Sigmoid colon (tissue), 7 donors: ENCODE results near the gene GJC1. TPM values are rescaled to one million over a fixed set of nuclear protein-coding genes. Genes with fewer than 3 reads are reported as not detected.
A peak's percentile ranks its signal among the peaks of the same experiment; 100 is the strongest.
"Not testable (repeated sequence)": the region's sequence is repeated elsewhere in the genome, so short reads cannot be mapped to it uniquely, and the experiment has no call there.

Experiments
- DNase-seq: peaks from one replicate; pipeline ENCODE4 v3.0.0-alpha.2; 2019
- H3K27ac ChIP-seq, 4 donors: fragments of 200-600 bp; sonication (generic); one replicate each; pipeline ENCODE4 v1.5.1; 2016 to 2019; ENCODE audit warnings: mild to moderate bottlenecking in 1 of 4
- H3K27me3 ChIP-seq, 3 donors: fragments of 200-600 bp; sonication (generic); one replicate each; pipeline ENCODE4 v1.5.1; 2019; ENCODE audit warnings: mild to moderate bottlenecking in 1 of 3
- H3K36me3 ChIP-seq, 4 donors: fragments of 200-600 bp; sonication (generic); one replicate each; pipeline ENCODE4 v1.5.1; 2016 to 2019
- H3K4me1 ChIP-seq, 4 donors: fragments of 200-600 bp; sonication (generic); one replicate each; pipeline ENCODE4 v1.5.1; 2017 to 2019
- H3K4me3 ChIP-seq, 4 donors: fragments of 200-600 bp; sonication (generic); one replicate each; pipeline ENCODE4 v1.5.1; 2017 to 2019; ENCODE audit warnings: mild to moderate bottlenecking in 2 of 4, moderate library complexity in 1 of 4
- H3K9me3 ChIP-seq, 4 donors: fragments of 200-600 bp in 3 of 4; sonication (generic) in 3 of 4; one replicate each; pipeline versions ENCODE4 v1.5.1 to v1.6.1; 2013 to 2019
- CTCF ChIP-seq, 4 experiments: fragments of 450-650 bp in 3 of 4; fragments of 200-600 bp in 1 of 4; IDR thresholded peaks; one replicate each; pipeline ENCODE4 v1.5.1; 2016 to 2019; ENCODE audit warnings: antibody characterized with exemption in 4 of 4, mild to moderate bottlenecking in 3 of 4, moderate library complexity in 2 of 4
- EP300 ChIP-seq, 4 donors: sonication (generic); formaldehyde crosslinking; IDR thresholded peaks; one replicate each; pipeline ENCODE4 v1.6.1; 2017; ENCODE audit warnings: antibody characterized with exemption in 4 of 4
- POLR2A ChIP-seq, 2 donors: fragments of 450-650 bp; IDR thresholded peaks; one replicate each; pipeline ENCODE4 v1.6.1; 2016; ENCODE audit warnings: antibody characterized with exemption in 2 of 2, mild to moderate bottlenecking in 2 of 2, moderate library complexity in 2 of 2
- POLR2AphosphoS5 ChIP-seq, 4 donors: sonication (generic); formaldehyde crosslinking; IDR thresholded peaks; one replicate each; pipeline ENCODE4 v1.6.1; 2017; ENCODE audit warnings: antibody characterized with exemption in 4 of 4
- WGBS, 2 donors: extraction: QIAGEN DNeasy Blood & Tissue Kit; methylation state at CpG; one replicate each; pipeline ENCODE4 v1.1.7; 2013; 5-methylcytosine and 5-hydroxymethylcytosine counted together
- intact Hi-C: fragments of 100-400 bp; cut with DNase I; formaldehyde crosslinking; loops from one replicate; pipeline ENCODE4 v1.15.1; 2023
- polyA plus RNA-seq, 3 donors: library from polyadenylated mRNA; stranded (reverse); fragments of 200-250 nt; gene quantifications; one replicate each; pipeline ENCODE4 v1.2.3, GENCODE V29; 2013
- total RNA-seq, 4 donors: library from RNA; depleted of rRNA; stranded (reverse); fragments of >200 nt; gene quantifications; one replicate each; pipeline ENCODE4 v1.1.0, GENCODE V29; 2016
- donor health status: healthy with polysubstance abuse.
- donor health status: Bipolar disorder and iron deficiency.
- donor health status: healthy.

The GJC1 gene
- total and polyA plus RNA-seq, 7 donors, result 0.23 to 134 (median 68.0) TPM

GRCh38 chr17:44820631-44821212 lies 9.4 kb downstream of the GJC1 start:
- Histone ChIP-seq H3K4me1 (peaks cover 0 to 82% (median 70%) of the 10 kb centered on the region in 4 donors), H3K27me3 (no peaks in the 10 kb centered on the region), H3K4me3 (no peak overlapping the region), H3K36me3 (peaks cover 0 to under 1% (median 0%) of the 10 kb centered on the region in 4 donors), H3K27ac (peak overlapping the region; percentile 67 to 99 (median 96)), H3K9me3 (no peaks in the 10 kb centered on the region)
- intact Hi-C loops, result no loop called here
- 14 to 58% methylated on average over 7 of the region's 7 CpGs for WGBS, 2 donors
- peak; percentile 59 for DNase-seq
- TF ChIP-seq EP300 (IDR thresholded peaks at IDR 0.05), result peak in 1 of 4 donors; percentile 30
- TF ChIP-seq POLR2A (IDR thresholded peaks at IDR 0.05), result no peak
- peak in 3 of 4 donors; percentile 33 to 71 (median 44) for TF ChIP-seq POLR2AphosphoS5 (IDR thresholded peaks at IDR 0.05)

- intact Hi-C loops, H3K9me3 ChIP-seq, H3K36me3 ChIP-seq, H3K4me3 ChIP-seq, H3K27me3 ChIP-seq, DNase-seq: not testable (repeated sequence)
- H3K27ac ChIP-seq, result peak overlapping the region in 3 of 4 donors; percentile 94 to 99 (median 98)
- peaks cover 0 to 83% (median 63%) of the 10 kb centered on the region in 4 donors for H3K4me1 ChIP-seq
- 52 to 87% methylated on average over 6 of the region's 6 CpGs for WGBS, 2 donors
Measured at GRCh38 chr17:44818508-44818907, 11.6 kb downstream of the GJC1 start.

GRCh38 chr17:44812263-44812662 lies 17.8 kb downstream of the GJC1 start:
- no peak for DNase-seq
- no peak for TF ChIP-seq CTCF (IDR thresholded peaks at IDR 0.05)
- TF ChIP-seq POLR2A (IDR thresholded peaks at IDR 0.05), result no peak
- no peak for TF ChIP-seq EP300 (IDR thresholded peaks at IDR 0.05)
- TF ChIP-seq POLR2AphosphoS5 (IDR thresholded peaks at IDR 0.05), result no peak
- H3K4me3 ChIP-seq, result no peak overlapping the region
- peak overlapping the region; percentile 39 to 99 (median 96) for H3K27ac ChIP-seq
- peaks cover 0 to 89% (median 72%) of the 10 kb centered on the region in 4 donors for H3K4me1 ChIP-seq
- intact Hi-C loops, result no loop called here
- H3K36me3 ChIP-seq, result no peaks in the 10 kb centered on the region
- no peaks in the 10 kb centered on the region for H3K9me3 ChIP-seq
- 71 to 80% methylated on average over 4 of the region's 4 CpGs for WGBS, 2 donors
- no peaks in the 10 kb centered on the region for H3K27me3 ChIP-seq

GRCh38 chr17:44808656-44809388 lies 21.3 kb downstream of the GJC1 start:
- H3K27me3 ChIP-seq, intact Hi-C loops, H3K9me3 ChIP-seq, H3K36me3 ChIP-seq, H3K4me3 ChIP-seq, DNase-seq: not testable (repeated sequence)
- peaks cover 0 to 93% (median 83%) of the 10 kb centered on the region in 4 donors for H3K4me1 ChIP-seq
- WGBS, 2 donors, result 91 to 93% methylated on average over 9 of the region's 9 CpGs
- H3K27ac ChIP-seq, result peak overlapping the region in 3 of 4 donors; percentile 93 to 99 (median 98)

GRCh38 chr17:44808156-44808555 lies 21.9 kb downstream of the GJC1 start:
- 87 to 90% methylated on average over 4 of the region's 4 CpGs for WGBS, 2 donors
- H3K4me1 ChIP-seq, result peaks cover 0 to 98% (median 89%) of the 10 kb centered on the region in 4 donors
- no peak for DNase-seq
- no peaks in the 10 kb centered on the region for H3K9me3 ChIP-seq
- H3K27ac ChIP-seq, result peak overlapping the region; percentile 30 to 99 (median 96)
- no peaks in the 10 kb centered on the region for H3K27me3 ChIP-seq
- no peak overlapping the region for H3K4me3 ChIP-seq
- TF ChIP-seq POLR2AphosphoS5 (IDR thresholded peaks at IDR 0.05) (no peak), POLR2A (IDR thresholded peaks at IDR 0.05) (no peak), EP300 (IDR thresholded peaks at IDR 0.05) (no peak), CTCF (IDR thresholded peaks at IDR 0.05) (no peak)
- peaks cover 0 to 10% (median 7%) of the 10 kb centered on the region in 4 donors for H3K36me3 ChIP-seq
- intact Hi-C loops, result no loop called here

GRCh38 chr17:44807817-44808155 lies 22.3 kb downstream of the GJC1 start:
- Histone ChIP-seq H3K4me3 (peak overlapping the region in 2 of 4 donors; percentile 4 to 9), H3K36me3 (peaks cover 0 to 10% (median 7%) of the 10 kb centered on the region in 4 donors), H3K9me3 (no peaks in the 10 kb centered on the region), H3K27me3 (no peaks in the 10 kb centered on the region), H3K27ac (peak overlapping the region; percentile 30 to 99 (median 96)), H3K4me1 (peaks cover 0 to 98% (median 91%) of the 10 kb centered on the region in 4 donors)
- TF ChIP-seq POLR2AphosphoS5 (IDR thresholded peaks at IDR 0.05) (peak in 3 of 4 donors; percentile 22 to 64 (median 49)), EP300 (IDR thresholded peaks at IDR 0.05) (no peak), CTCF (IDR thresholded peaks at IDR 0.05) (no peak), POLR2A (IDR thresholded peaks at IDR 0.05) (no peak)
- 51 to 62% methylated on average over 3 of the region's 3 CpGs for WGBS, 2 donors
- intact Hi-C loops, result no loop called here
- DNase-seq, result no peak
